GM18858 (cell line): Measurements from ENCODE around the gene FAM204A.

Source experiments
- ATAC-seq: cut with Tn5 transposase; IDR thresholded peaks from one replicate; pipeline ENCODE4 v1.9.1; 2021; ENCODE audit not compliant: unreplicated experiment

The FAM204A gene

GRCh38 chr10:118251791-118252190 lies 90.3 kb downstream of the FAM204A start:
- no peak for ATAC-seq

GRCh38 chr10:118249714-118250113 lies 92.4 kb downstream of the FAM204A start:
- no peak for ATAC-seq
